GM13976 (cell line): Measurements from ENCODE around the gene GSE1.

Source experiments
- DNase-seq: peaks from one replicate; pipeline ENCODE4 v3.0.0; 2012; ENCODE audit warnings: low spot score
- CTCF ChIP-seq: IDR thresholded peaks from 2 replicates; pipeline ENCODE4 v1.5.1; 2012; ENCODE audit warnings: borderline replicate concordance, mild to moderate bottlenecking; ENCODE audit not compliant: insufficient read depth; ENCODE audit errors: extremely low read depth, missing control alignments, control extremely low read depth
- in situ Hi-C: fragments of 300-500 bp; cut with MboI; formaldehyde crosslinking; loops from one replicate; pipeline ENCODE4 v1.12.0; 2022; ENCODE audit warnings: low sequenced_read_pairs, mixed read lengths, inconsistent platforms; ENCODE audit not compliant: unreplicated experiment

The GSE1 gene

DNA sequence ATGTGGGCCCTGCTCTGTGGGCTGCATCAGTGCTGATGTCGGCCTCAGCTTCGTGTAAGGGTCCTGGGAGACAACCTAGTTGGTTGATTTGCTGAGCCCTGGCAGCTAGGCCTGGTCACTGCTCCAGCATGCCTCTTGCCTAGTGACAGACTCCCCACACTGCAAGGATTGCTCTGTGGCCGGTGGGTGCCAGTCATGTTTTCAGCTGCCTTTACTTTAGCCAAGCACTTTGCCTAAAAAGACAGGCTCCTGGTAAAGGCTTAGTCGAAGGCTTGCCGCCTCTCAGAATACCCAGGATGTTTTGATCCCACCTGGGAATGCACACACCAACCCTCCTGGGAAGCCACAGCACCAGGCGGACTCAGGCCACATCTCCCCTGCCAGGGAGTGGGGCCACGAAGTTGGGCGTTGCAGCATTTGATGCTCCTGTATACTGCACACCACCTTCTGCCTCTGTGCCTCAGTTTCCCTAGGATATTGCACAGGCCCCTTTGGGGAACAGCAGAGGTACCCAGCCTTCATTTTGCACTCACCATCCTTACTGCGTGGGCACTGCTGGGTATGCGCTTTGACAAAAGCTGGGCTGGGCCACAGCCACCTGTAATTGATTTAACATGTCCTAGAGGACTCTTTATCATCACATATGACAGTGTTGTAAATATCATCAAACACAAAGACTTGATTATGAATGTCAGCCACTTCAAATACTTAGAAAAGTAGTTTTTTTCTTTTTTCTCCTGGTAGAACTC lies 55.7 kb downstream of the GSE1 start:
- no peak for TF ChIP-seq CTCF
- DNase-seq: no peak
- in situ Hi-C loops: no loop called here

DNA sequence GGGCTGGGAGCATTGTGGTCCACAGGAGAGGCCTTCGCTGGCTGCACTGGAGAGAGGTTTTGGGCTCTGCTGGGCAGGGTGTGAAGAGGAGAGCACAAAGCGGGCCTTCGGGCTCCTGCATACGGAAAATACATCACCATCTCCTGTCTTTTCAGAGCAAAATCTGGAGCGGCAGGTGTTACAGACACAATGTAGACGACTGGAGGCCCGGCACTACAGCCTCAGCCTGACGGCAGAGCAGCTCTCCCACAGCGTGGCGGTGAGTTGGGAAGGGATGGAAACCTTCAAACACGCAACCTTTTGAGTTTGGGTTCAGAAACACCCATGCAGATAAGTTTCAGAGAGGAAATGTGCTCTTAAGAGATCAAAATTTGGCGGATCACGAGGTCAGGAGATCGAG lies 57.7 kb downstream of the GSE1 start:
- in situ Hi-C loops: no loop called here
- no peak for DNase-seq
- no peak for TF ChIP-seq CTCF

DNA sequence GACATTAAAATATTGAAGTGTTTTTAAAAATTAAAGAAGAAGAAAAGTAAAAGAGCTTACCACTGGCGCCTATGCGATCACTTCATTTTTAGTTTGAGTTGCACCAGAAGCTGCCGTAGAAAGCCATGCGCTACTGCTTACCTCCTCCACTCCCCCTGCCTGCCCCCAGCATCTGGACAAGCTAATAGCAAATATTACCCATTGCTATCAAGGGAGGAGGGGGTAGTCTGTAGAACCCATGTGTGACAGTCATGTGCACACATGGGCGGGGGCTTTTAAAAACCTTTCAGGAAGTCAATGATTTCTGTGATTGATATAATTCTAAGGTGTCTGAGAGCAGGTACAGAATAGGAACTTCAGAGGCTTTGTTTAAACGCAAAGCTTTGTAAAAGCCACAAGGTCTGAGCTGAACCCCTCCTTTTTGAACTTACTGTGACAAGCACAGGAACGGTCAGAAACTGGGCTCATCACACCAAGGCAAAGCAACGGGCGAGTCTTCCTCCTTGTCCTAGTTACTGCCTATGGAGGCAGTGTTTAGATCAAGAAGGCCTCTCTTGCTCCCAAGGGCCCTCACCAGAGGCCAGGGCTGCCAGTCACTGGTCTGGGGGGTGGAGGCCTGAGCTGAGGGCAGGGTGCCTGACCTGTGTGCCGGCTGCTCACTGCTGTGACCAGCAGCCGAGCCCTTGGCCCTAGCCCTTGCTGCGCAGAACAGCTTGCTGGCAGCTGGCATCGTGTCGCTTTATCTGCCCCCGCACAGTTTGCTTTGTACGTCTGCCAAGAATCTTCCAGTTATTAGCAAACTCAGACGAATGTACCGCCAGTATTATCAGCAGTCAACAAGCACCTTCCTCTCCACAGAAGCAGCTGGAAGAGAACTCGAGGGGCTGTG lies 60.7 kb downstream of the GSE1 start:
- no peak for DNase-seq
- in situ Hi-C loops: no loop called here
- TF ChIP-seq CTCF: no peak

- in situ Hi-C loops: no loop called here
- DNase-seq: no peak
- TF ChIP-seq CTCF: no peak
Measured at GRCh38 chr16:85674418-85674755, 61.3 kb downstream of the GSE1 start.

DNA sequence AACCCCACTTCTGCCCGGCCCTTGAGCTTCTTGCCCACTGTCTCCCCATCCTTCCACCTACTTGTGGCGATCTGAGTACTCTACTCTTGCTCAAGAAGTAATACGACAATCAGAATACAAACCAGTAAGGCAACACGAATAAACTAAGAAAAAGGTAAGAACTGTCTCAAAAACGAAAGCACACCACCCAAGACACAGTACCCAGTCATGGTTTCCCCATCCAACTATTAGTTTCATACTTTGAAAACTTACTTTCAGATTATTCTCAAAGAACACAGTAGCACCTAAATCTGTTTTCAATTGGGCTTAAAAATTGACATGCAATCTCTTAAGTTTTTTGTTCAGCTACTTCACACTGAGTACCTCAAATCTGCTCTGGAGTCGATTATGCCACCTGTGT lies 61.7 kb downstream of the GSE1 start:
- in situ Hi-C loops: no loop called here
- DNase-seq: no peak
- TF ChIP-seq CTCF: no peak

- peak; percentile 15 for TF ChIP-seq CTCF
- DNase-seq: no peak
- in situ Hi-C loops: no loop called here
Measured at GRCh38 chr16:85675251-85675874, 62.2 kb downstream of the GSE1 start.
